ENCODE results near the gene RNASEH2B.

DNA sequence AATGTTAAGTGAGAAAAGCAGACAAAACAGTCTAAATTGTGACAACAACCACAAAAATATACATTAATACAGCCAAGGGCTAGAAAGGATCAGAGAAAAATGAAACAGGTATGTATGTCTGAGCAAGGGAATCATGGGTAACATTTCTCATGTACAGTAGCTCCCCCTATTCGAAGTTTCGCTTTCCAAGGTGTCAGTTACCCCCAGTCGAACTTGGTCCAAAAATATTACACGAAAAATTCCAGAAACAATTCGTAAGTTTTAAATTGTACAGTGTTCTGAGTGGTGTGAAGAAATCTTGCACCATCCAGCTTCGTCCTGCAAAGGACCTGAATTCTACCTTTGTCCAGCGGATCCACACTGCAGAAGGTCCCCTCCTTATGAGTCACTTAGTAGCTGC is 1.8 kb upstream of the RNASEH2B start:
- TF ChIP-seq, protein P1, sequence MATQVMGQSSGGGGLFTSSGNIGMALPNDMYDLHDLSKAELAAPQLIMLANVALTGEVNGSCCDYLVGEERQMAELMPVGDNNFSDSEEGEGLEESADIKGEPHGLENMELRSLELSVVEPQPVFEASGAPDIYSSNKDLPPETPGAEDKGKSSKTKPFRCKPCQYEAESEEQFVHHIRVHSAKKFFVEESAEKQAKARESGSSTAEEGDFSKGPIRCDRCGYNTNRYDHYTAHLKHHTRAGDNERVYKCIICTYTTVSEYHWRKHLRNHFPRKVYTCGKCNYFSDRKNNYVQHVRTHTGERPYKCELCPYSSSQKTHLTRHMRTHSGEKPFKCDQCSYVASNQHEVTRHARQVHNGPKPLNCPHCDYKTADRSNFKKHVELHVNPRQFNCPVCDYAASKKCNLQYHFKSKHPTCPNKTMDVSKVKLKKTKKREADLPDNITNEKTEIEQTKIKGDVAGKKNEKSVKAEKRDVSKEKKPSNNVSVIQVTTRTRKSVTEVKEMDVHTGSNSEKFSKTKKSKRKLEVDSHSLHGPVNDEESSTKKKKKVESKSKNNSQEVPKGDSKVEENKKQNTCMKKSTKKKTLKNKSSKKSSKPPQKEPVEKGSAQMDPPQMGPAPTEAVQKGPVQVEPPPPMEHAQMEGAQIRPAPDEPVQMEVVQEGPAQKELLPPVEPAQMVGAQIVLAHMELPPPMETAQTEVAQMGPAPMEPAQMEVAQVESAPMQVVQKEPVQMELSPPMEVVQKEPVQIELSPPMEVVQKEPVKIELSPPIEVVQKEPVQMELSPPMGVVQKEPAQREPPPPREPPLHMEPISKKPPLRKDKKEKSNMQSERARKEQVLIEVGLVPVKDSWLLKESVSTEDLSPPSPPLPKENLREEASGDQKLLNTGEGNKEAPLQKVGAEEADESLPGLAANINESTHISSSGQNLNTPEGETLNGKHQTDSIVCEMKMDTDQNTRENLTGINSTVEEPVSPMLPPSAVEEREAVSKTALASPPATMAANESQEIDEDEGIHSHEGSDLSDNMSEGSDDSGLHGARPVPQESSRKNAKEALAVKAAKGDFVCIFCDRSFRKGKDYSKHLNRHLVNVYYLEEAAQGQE (IDR thresholded peaks at IDR 0.05; ENCODE audit: borderline replicate concordance in 1 of 2, low read depth in 1 of 2, low read length in 2 of 2), result no peak
- TF ChIP-seq EZH2 (conservative IDR thresholded peaks at IDR 0.05; ENCODE audit: low read depth, low read length), result no peak
